Colonic mucosa (tissue), 4 donors: ENCODE measurements around the gene STUB1. TPM values are rescaled to one million over a fixed set of nuclear protein-coding genes. Genes with fewer than 3 reads are reported as not detected.

Source experiments
- DNase-seq: peaks from one replicate; pipeline ENCODE4 v3.0.0-alpha.2; 2020
- H3K27ac ChIP-seq: fragments of 200-600 bp; one replicate; pipeline ENCODE4 v1.8.0; 2021
- H3K27me3 ChIP-seq: fragments of 200-600 bp; one replicate; pipeline ENCODE4 v1.8.0; 2021
- H3K36me3 ChIP-seq: fragments of 200-600 bp; one replicate; pipeline ENCODE4 v1.8.0; 2021
- H3K4me1 ChIP-seq: fragments of 200-600 bp; one replicate; pipeline ENCODE4 v1.8.0; 2021; ENCODE audit warnings: mild to moderate bottlenecking
- H3K4me3 ChIP-seq: fragments of 200-600 bp; one replicate; pipeline ENCODE4 v1.8.0; 2021
- H3K9ac ChIP-seq, 2 donors: one replicate each; pipeline ENCODE4 v1.7.0; 2013; ENCODE audit warnings: control low read depth in 2 of 2, low read depth in 2 of 2, low read length in 2 of 2
- H3K9me3 ChIP-seq: fragments of 200-600 bp; one replicate; pipeline ENCODE4 v1.8.0; 2021
- CTCF ChIP-seq: fragments of 200-600 bp; IDR thresholded peaks from one replicate; pipeline ENCODE4 v1.8.0; 2022; ENCODE audit warnings: antibody characterized with exemption, mild to moderate bottlenecking
- intact Hi-C: fragments of 100-400 bp; cut with DNase I; formaldehyde crosslinking; loops from one replicate; pipeline ENCODE4 v1.14.1; 2022
- total RNA-seq, 2 donors: library from RNA; stranded (reverse); fragmentation: NEBNext Ultra II Directional in 1 of 2; extraction: Animal tissue kit (Norgen Biotek cat#: 25700) in 1 of 2; gene quantifications; one replicate each; pipeline ENCODE4 v1.2.1, GENCODE V29; 2021
- donor health status: healthy.
- donor health status: DM: no; HTN: no; CAD: no.
- donor health status: DM: no; HTN: no; CAD: no.

The STUB1 gene
- total RNA-seq, 2 donors from 2014 or later, result 96.7 to 159 TPM

- H3K4me3 ChIP-seq, result peak overlapping the region; percentile 16
- no peaks in the 10 kb centered on the region for H3K9me3 ChIP-seq
- no peak overlapping the region for H3K9ac ChIP-seq
- H3K27ac ChIP-seq, result peak overlapping the region; percentile 71
- peaks cover 11% of the 10 kb centered on the region for H3K4me1 ChIP-seq
- H3K27me3 ChIP-seq, result no peaks in the 10 kb centered on the region
- TF ChIP-seq CTCF, result no peak
- intact Hi-C loops, result no loop called here
- DNase-seq, result no peak
- no peaks in the 10 kb centered on the region for H3K36me3 ChIP-seq
Measured at GRCh38 chr16:660132-660458, 20.1 kb upstream of the STUB1 start.

- Histone ChIP-seq H3K27me3 (no peaks in the 10 kb centered on the region), H3K27ac (peak overlapping the region; percentile 71), H3K4me1 (peaks cover 11% of the 10 kb centered on the region), H3K9ac (peak overlapping the region in 1 of 2 donors; percentile 58), H3K9me3 (no peaks in the 10 kb centered on the region), H3K36me3 (no peaks in the 10 kb centered on the region), H3K4me3 (peak overlapping the region; percentile 16)
- peak; percentile 44 for TF ChIP-seq CTCF
- peak; percentile 92 for DNase-seq
- intact Hi-C loops, result no loop called here
Measured at GRCh38 chr16:660459-661183, 19.6 kb upstream of the STUB1 start.

GRCh38 chr16:661184-661821 lies 18.9 kb upstream of the STUB1 start:
- peak overlapping the region in 1 of 2 donors; percentile 58 for H3K9ac ChIP-seq
- H3K4me3 ChIP-seq, result no peak overlapping the region
- no peak for DNase-seq
- no peaks in the 10 kb centered on the region for H3K36me3 ChIP-seq
- H3K27ac ChIP-seq, result no peak overlapping the region
- no peaks in the 10 kb centered on the region for H3K9me3 ChIP-seq
- H3K27me3 ChIP-seq, result no peaks in the 10 kb centered on the region
- no peak for TF ChIP-seq CTCF
- intact Hi-C loops, result no loop called here
- H3K4me1 ChIP-seq, result peaks cover 11% of the 10 kb centered on the region

GRCh38 chr16:662095-662494 lies 18.1 kb upstream of the STUB1 start:
- DNase-seq, result no peak
- Histone ChIP-seq H3K36me3 (no peaks in the 10 kb centered on the region), H3K4me3 (no peak overlapping the region), H3K27ac (no peak overlapping the region), H3K9ac (no peak overlapping the region), H3K27me3 (no peaks in the 10 kb centered on the region), H3K9me3 (no peaks in the 10 kb centered on the region), H3K4me1 (peaks cover 11% of the 10 kb centered on the region)
- intact Hi-C loops, result no loop called here
- no peak for TF ChIP-seq CTCF

- Histone ChIP-seq H3K4me3 (no peak overlapping the region), H3K36me3 (no peaks in the 10 kb centered on the region), H3K27me3 (no peaks in the 10 kb centered on the region), H3K9ac (no peak overlapping the region), H3K27ac (no peak overlapping the region), H3K4me1 (peaks cover 11% of the 10 kb centered on the region), H3K9me3 (no peaks in the 10 kb centered on the region)
- no peak for DNase-seq
- TF ChIP-seq CTCF, result no peak
- intact Hi-C loops, result no loop called here
Measured at GRCh38 chr16:662597-662996, 17.6 kb upstream of the STUB1 start.
